GM18951 (cell line): ENCODE results near the gene FAR1.
"Not testable (repeated sequence)": the region's sequence is repeated elsewhere in the genome, so short reads cannot be mapped to it uniquely, and the experiment has no call there.

Experiments used
- POLR2A ChIP-seq: IDR thresholded peaks from 4 replicates; pipeline ENCODE4 v1.6.1; 2011; ENCODE audit warnings: mild to moderate bottlenecking; ENCODE audit not compliant: insufficient read length, insufficient read depth; ENCODE audit errors: extremely low read depth
- in situ Hi-C: fragments of 300-500 bp; cut with MboI; formaldehyde crosslinking; loops from one replicate; pipeline ENCODE4 v1.12.0; 2022; ENCODE audit warnings: low sequenced_read_pairs, mixed read lengths, inconsistent platforms; ENCODE audit not compliant: unreplicated experiment

Gene FAR1

GRCh38 chr11:13668102-13668956 is at the start of gene FAR1:
FAR1 (plus strand) TSS chr11:13668668; CDS start chr11:13694766, 26,098 bp downstream.
- TF ChIP-seq POLR2A: peak; percentile 66
- in situ Hi-C loops: no loop called here

- TF ChIP-seq POLR2A: no peak
- in situ Hi-C loops: no loop called here
Measured at GRCh38 chr11:13620063-13620462, 48.4 kb upstream of the FAR1 start.

GRCh38 chr11:13626818-13627217 is 41.6 kb upstream of the FAR1 start:
- in situ Hi-C loops: not testable (repeated sequence)

- in situ Hi-C loops: not testable (repeated sequence)
Measured at GRCh38 chr11:13628634-13629033, 39.8 kb upstream of the FAR1 start.

- no peak for TF ChIP-seq POLR2A
- in situ Hi-C loops: no loop called here
Measured at GRCh38 chr11:13629779-13630178, 38.7 kb upstream of the FAR1 start.

DNA sequence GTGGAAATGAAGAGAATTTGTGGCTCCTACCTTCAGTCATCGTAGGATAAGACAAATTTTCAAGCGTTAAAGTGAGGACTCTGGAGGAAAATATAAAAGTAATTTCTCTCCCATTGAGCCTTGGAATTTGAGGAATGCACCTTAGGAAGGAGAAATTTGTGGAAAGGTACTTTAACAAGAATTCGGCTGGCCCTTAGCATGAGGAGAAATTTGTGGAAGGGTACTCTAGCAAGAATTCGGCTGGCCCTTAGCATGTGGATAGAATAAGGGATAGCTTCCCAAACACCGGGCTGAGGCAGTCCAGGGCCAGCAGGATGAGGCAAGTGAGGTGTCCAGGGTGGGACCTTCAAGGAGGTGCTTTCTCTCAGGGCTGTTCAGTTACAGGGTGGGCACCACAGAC is 33.2 kb upstream of the FAR1 start:
- in situ Hi-C loops: no loop called here
- no peak for TF ChIP-seq POLR2A

- in situ Hi-C loops: no loop called here
- TF ChIP-seq POLR2A: no peak
Measured at GRCh38 chr11:13635804-13636203, 32.7 kb upstream of the FAR1 start.

- in situ Hi-C loops: no loop called here
- TF ChIP-seq POLR2A: no peak
Measured at GRCh38 chr11:13637125-13638069, 31.1 kb upstream of the FAR1 start.

DNA sequence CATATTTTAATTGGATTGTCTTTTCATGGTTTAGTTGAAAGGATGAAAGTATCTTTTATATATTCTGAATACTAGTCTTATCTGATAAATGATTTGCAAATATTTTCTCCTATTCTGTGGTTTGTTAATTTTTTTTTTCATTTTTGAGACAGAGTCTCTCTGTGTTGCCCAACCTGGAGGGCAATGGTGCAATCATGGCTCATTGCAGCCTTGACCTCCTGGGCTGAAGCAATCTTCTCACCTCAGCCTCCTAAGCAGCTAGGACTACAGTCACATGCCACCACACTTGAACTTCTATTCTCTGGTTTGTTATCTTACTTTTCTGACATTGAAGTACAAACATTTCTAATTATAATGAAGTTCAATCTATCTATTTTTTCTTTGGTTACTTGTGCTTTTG is 30.0 kb upstream of the FAR1 start:
- TF ChIP-seq POLR2A: no peak
- in situ Hi-C loops: no loop called here

- no peak for TF ChIP-seq POLR2A
- in situ Hi-C loops: no loop called here
Measured at GRCh38 chr11:13644997-13645687, 23.3 kb upstream of the FAR1 start.

- in situ Hi-C loops: no loop called here
- no peak for TF ChIP-seq POLR2A
Measured at GRCh38 chr11:13647391-13647790, 21.1 kb upstream of the FAR1 start.

DNA sequence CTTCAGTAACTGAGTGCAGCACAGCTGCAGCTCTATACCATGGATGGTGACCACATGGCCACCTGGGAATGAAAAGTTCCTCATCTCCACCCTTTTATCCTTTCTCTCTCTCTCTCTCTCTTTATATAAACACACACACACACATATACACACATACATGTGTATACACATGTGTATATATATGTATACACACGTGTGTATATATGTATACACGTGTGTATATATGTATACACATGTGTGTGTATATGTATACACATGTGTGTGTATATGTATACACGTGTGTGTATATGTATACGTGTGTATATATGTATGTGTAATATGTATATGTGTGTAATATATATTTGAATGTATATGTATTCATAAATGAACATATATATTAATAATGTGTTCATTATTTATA is 18.8 kb upstream of the FAR1 start:
- TF ChIP-seq POLR2A: no peak
- in situ Hi-C loops: no loop called here

GRCh38 chr11:13651515-13651914 is 17.0 kb upstream of the FAR1 start:
- in situ Hi-C loops: not testable (repeated sequence)

DNA sequence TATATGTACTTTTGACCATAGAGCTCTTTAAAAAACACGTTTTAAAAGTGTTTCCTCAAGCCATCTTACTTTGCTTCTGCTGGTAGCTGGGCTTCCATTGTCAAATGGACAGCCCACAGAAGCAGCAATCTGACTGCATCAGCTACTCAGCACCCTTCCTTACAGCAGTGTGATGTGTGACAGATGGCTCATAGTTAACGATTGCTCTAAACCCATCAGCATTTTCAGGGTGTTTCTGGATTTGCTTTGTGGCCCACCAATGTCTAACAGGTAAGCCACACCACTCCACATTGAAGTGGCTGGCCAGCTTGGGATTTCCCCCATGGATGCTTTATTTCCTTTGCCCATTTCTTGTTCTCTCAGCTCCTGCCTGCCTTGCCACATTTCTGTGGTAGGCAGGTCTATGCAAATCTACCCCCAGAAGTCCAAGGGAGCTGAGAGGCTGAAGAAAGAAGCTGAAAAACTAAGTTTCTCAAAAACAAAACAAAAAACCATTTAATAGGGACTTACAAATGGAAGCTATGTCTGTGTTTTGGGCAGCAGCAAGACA is 7.3 kb upstream of the FAR1 start:
- in situ Hi-C loops: no loop called here
- TF ChIP-seq POLR2A: no peak
